CD1c-positive myeloid dendritic cell (primary cell): ENCODE data around the gene ZNF714.
"Not testable (repeated sequence)": the region's sequence is repeated elsewhere in the genome, so short reads cannot be mapped to it uniquely, and the experiment has no call there.

Experiments
- DNase-seq: peaks from one replicate; pipeline ENCODE4 v3.0.0-alpha.2; 2016; ENCODE audit errors: extremely low spot score

ZNF714 gene

DNA sequence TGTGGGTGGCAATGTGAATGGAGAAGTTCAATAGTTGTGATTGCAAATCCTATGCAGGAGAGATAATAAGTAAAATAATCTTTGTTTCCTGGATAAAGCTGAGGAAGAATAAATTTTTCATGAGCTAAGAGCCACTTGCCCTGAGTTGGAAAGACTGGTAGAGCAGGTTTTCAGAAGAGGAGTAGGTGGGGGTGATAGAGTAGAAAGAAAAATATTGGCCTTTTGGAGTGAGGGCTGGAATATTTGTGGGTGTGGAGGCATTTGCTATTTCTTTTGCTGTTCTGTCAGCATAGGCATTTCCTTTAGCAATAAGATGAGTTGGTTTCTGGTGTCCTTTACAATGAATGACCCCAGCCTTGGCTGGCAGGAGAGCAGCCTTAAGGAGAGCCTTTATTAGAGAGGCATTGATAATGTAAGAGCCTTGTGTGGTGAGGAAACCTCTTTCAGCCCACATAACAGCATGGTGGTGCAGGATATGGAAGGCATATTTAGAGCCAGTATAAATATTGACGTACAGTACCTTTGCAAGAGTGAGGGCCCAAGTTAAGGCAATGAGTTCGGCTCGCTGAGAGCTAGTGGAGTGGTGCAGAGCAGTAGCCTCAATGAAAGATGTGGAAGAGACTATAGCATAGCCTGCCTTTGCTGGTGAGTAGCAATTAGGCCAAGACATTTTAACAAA is 48.2 kb downstream of the ZNF714 start:
- no peak for DNase-seq

DNA sequence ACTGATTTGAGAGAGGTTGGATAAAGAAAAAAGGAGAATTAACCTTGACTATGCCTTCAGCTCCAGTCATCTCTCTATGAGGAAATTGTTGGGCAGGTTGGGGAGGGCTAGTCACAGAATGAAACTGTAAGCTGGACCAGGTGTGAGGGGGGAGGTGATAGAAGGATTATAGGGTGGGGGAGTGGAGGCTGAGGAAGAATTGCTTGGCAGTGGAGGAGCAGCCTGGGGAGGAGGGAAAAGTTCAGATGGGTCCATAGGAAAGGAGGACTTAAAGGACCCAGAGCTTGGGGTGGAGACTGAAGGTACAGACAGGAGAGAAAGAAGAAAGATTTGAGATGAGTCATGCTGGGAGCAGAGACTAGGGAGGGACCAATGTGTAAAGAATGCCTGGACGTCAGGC is 51.6 kb downstream of the ZNF714 start:
- DNase-seq, result no peak

DNA sequence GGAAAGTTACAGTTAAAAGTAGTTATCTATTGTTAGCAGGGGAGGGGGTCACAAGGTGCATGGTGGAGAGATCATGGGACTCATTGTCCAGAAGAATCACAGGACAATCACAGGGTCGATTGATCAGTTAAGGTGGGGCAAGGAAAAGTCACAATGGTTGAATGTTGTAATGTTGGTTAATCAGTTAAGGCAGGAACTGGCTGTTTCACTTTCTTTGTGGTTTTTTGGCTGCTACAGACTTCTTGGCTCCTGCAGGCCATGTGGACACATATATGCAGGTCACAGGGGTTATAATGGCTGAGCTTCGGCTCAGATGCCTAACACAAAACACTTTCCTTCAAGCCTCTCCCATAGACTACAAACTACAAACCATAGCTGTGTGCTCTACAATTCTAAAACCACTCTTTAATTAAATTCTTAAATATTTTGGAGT is 52.9 kb downstream of the ZNF714 start:
- no peak for DNase-seq

DNA sequence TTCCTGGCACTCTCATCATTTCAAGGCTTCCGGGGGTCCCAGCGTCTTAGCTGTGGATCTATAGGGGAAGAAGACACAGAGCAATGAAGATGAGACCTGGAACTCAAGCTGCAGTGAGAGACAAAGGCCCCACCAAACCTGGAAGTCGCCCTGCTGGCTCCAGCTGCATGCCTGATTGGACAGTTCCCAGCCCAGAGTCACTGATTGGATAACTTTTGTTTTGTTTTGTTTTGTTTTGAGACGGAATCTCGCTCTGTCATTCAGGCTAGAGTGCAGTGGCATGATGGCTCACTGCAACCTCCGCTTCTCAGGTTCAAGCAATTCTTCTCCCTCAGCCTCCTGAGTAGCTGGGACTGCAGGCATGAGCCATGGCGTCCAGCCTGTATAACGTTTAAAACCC is 53.4 kb downstream of the ZNF714 start:
- DNase-seq, result no peak

DNA sequence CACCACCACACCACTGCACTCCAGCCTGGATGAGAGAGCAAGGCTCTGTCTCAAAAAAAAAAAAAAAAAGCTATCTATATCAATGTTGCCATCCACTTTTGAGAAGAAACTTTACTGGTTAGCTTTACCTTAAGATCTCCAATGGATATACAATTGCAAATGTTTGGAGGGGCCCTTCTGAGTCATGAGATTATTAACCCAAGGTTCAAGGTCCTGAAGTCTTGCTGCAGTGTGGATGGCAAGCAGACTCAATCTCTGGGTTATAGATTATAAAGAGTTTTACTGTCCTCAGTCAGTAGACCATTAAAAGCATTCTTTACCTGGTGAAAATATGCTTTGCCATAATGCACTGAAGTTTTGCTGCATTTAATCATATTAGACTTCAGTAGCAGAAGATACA is 56.1 kb downstream of the ZNF714 start:
- DNase-seq, result no peak

DNA sequence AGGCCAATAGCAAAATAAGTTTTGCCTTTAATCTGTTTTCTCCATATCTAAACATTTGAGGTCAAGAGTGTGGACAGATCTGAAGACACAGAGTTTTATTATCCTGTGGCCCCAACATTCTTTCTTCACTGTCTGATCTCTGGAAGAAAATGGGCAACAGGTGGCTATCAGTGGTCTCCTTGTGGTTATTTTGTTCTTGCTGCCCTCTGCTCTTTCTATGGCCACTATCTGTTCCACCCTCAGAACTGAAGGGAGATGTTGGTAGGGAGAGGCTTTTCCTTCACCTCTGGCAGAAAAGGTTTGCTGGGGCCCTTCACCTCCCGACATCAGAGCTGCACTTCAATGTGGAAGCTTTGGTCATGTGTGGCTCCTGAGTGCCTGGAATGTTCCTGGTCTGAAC is 59.0 kb downstream of the ZNF714 start:
- DNase-seq, result not testable (repeated sequence)

DNA sequence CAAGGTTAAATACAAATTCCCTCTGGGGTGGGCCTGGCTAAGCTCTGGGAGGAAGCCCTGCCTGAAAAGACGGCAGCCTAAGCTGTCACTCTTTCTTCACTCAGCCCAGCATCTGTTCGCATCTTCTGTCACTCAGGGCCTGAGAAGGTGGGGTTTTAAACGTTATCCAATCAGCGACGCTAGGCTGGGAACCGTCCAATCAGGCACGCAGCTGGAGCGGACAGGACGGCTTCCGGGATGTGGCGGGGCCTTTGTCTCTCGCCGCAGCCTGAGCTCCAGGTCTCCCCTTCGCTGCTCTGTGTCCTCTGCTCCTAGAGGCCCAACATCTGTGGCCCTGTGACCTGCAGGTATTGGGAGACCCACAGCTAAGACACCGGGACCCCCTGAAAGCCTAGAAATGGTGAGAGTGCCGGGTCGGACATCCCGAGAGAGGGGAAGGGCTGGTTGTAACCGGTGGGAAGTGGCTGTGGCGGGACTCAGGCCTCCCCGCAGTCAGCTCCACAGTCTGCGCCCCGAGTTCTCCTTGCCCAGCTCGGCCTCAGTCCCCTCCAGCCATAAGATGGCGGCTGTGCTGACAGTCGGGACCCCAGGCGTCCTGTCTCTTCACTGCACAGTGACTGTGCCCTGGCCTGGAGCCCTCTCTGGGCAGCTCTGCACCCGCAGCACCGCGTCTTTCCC is 59.9 kb downstream of the ZNF714 start, which contains the start of gene ZNF431:
Gene ZNF431 (plus strand): TSS at position 254 of the 678 bp plus-strand sequence. CDS start 144 bp downstream, at position 398.
- DNase-seq, result peak; percentile 96

DNA sequence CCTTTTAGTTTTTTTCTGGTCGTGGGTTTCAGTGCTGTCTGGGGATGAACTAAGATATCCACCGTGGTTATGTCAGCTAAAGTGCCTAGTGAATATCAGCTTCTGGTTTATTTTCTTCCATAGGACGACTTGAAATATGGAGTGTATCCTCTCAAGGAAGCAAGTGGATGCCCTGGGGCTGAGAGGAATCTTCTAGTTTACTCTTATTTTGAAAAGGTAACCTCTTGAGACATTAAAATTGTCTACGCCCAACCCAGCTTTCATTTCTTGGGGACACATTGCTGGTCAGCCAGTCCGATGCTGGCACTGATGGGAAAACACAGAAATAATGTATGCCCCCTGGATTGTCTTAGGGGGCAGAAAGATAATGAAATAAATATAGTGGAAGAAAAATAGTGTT is 61.4 kb downstream of the ZNF714 start:
- no peak for DNase-seq

DNA sequence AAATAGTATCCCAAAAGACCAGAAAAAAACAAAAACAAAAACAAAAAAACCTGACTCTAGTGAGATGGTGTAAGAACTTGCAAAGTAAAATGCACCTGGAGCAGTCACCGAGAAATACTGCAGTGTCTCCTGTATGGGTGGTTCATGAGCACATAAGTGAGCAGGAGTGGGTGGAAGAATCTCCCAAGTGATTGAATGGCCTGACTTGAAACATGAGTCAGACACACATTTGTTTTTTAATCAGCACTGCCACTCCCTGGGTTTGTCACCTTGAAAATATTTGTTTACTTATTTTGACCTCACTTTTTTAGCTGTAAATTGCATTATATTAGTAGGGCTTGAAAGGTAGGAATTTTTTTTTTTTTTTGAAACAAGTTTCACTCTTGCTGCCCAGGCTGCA is 61.9 kb downstream of the ZNF714 start:
- no peak for DNase-seq

DNA sequence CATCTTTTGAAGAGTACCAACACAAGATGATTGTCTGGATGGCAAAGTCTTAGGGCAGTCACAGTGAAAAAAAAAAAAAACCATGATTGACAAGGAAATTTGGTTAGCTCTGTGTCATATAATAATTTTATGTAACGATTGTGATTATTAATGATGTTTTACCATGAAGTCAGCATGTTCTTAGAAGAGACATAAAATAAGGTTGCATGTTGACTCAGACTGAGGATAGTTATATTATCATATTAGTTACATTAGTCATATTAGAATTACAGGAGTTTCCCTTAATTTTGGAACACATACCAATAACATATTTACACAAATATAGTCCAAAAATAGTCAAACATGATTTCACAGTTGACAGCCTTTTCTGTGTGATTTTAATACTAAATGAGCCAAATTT is 65.5 kb downstream of the ZNF714 start:
- DNase-seq, result no peak

DNA sequence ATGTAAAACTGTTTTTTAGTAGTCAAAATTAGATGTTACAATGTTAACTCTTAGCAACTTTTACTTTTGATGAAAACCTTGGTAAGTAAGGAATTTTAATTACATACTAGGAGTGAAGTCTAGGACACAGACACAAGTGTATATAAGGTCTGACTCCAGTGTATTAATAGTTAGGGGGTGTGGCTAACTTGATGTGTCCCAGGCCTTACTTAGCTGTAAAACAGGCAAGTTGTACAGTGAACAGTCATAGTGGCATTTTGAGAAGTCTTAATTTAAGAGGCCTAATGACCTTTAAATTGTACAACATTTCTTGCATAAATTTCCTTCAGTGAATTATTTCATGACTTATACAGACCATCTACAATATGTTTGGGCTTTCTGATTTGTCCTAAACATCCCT is 66.7 kb downstream of the ZNF714 start:
- no peak for DNase-seq

DNA sequence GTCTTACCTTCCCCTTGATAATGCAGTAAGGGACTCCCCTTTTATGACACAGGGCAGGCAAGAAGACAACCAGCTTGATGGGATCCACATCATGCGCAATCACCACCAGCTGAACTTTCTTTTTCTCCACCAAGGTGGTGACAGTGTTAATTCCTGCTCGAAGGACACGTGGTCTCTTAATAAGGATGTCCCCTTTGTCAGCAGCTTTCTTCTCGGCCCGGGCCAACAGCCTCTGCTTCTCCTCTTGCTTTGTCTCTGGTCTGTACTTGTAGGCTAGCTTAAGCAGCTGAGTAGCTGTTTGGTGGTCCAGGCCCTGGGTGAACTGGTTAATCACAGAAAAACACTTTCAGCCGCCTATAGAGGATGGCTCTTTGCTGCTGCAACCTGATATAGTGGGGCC is 67.9 kb downstream of the ZNF714 start:
- DNase-seq, result no peak

DNA sequence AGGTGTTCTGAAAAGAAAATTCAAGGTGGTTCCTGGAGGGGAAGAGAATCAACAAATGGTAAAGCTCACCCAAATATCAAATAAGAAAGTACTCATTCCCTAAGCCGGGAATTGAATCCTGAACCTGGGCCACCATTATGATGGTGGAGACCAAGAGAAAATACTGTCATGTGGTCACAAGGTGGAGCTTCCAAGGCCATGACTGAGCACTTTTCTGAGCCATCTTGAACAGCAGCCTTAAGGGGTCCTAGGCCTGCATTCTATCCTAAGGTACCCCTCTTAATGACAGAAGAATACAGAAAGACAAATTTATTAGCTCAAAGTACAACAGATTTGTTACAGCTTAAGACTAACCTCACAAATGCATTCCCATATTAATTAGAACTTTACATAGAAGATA is 69.5 kb downstream of the ZNF714 start:
- no peak for DNase-seq

DNA sequence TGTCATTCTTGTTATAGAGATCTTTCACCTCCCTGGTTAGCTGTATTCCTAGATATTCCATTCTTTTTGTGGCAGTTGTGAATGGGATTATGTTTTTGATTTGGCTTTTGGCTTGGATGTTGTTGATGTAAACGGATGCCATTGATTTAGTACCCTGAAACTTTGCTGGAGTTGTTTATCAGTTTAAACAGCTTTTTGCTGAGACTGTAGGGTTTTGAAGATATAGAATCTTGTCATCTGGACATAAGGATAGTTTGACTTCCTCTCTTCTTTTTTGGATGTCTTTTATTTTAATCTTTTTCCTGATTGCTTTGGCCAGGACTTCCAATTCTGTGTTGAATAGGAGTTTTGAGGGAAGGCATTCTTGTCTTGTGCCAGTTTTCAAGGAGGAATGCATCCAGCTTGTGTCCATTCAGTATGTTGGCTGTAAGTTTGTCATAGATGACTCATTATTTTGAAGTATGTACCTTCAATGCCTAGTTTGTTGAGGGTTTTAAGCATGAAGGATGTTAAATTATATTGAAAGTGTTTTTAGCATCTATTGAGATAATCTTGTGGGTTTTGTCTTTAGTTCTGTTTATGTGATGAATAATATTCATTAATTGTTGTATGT is 76.6 kb downstream of the ZNF714 start:
- no peak for DNase-seq

DNA sequence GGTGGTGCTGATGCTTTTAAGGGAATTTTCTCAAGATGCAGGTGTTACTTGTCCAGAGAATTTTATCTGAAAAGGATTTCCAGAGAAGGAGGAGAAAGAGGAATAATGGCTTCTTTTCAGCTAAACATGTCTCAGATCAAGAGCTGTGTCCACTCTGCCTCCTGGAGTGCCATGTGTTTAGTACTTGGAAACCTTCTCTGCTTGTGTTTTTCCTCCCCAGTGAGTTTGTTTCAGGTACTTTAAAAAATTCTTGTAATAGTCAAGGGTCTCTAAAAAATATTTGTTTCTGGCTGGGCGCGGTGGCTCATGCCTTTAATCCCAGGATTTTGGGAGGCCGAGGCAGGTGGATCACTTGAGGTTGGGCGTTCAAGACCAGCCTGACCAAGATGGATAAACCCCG is 82.5 kb downstream of the ZNF714 start:
- no peak for DNase-seq

DNA sequence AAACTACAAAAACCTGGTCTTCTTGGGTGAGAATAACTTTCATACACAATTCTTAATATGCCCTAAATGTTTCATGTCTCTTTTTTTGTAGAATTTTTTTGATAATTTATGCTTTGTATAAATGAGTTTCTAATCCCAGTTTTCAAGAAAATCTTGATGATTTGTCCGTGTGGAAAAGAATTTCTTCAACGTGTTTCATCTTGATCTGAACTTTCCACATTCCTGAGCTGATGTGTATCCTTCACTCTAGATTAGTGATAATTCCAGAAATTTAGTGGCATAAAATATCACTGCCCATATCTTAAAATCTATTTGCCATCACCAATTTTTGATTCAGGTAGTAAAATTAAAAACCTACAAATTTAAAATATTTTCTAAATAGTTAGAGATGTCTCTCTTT is 84.4 kb downstream of the ZNF714 start:
- DNase-seq, result no peak
